Body of pancreas (tissue), 4 donors: ENCODE measurements around the gene ANKRD49. TPM values are rescaled to one million over a fixed set of nuclear protein-coding genes. Genes with fewer than 3 reads are reported as not detected.

Source experiments
- ATAC-seq: fragments of 150-250 bp; one replicate; pipeline ENCODE4 v1.9.1; 2016
- DNase-seq, 4 donors: peaks; one replicate each; pipeline ENCODE4 v3.0.0-alpha.2; 2019
- H3K27ac ChIP-seq, 4 donors: fragments of 200-600 bp; sonication (generic); 1 replicate in 3 of 4; 2 replicates in 1 of 4; pipeline versions ENCODE4 v1.5.1 to v1.6.1; 2016 to 2019; ENCODE audit warnings: mild to moderate bottlenecking in 1 of 4, mixed read lengths in 1 of 4, moderate library complexity in 1 of 4
- H3K27me3 ChIP-seq, 2 donors: fragments of 200-600 bp; sonication (generic); one replicate each; pipeline ENCODE4 v1.6.0; 2016; ENCODE audit warnings: mild to moderate bottlenecking in 1 of 2
- H3K36me3 ChIP-seq, 2 donors: fragments of 200-600 bp; sonication (generic); replicated peaks in 1 of 2; 2 replicates each; pipeline ENCODE4 v1.5.1; 2016; ENCODE audit warnings: low read depth in 2 of 2; ENCODE audit not compliant: insufficient read depth in 1 of 2
- H3K4me1 ChIP-seq: fragments of 200-600 bp; sonication (generic); one replicate; pipeline ENCODE4 v1.6.0; 2016
- H3K4me3 ChIP-seq, 2 donors: fragments of 200-600 bp; sonication (generic); 1 replicate in 1 of 2; 2 replicates in 1 of 2; pipeline ENCODE4 v1.5.1; 2016 to 2019
- H3K9me3 ChIP-seq, 3 donors: fragments of 200-600 bp; sonication (generic); 1 replicate in 2 of 3; 2 replicates in 1 of 3; pipeline ENCODE4 v1.5.1; 2016
- POLR2A ChIP-seq, 3 donors: fragments of 450-650 bp; IDR thresholded peaks; one replicate each; pipeline ENCODE4 v1.6.1; 2016; ENCODE audit warnings: antibody characterized with exemption in 3 of 3, mild to moderate bottlenecking in 2 of 3
- WGBS, 2 donors: methylation state at CpG; one replicate each; pipeline ENCODE4 v1.1.5; 2017; 5-methylcytosine and 5-hydroxymethylcytosine counted together
- intact Hi-C: fragments of 100-400 bp; cut with DNase I; formaldehyde crosslinking; loops from one replicate; pipeline ENCODE4 v1.15.1; 2023
- total RNA-seq, 2 donors: library from RNA; depleted of rRNA; stranded (reverse); fragments of >200 nt; gene quantifications; one replicate each; pipeline ENCODE4 v1.1.0, GENCODE V29; 2016
- TF ChIP-seq, protein P1 (sequence below), 7 experiments: fragments of 450-650 bp in 4 of 7; fragments of 200-600 bp in 3 of 7; sonication (generic) in 3 of 7; IDR thresholded peaks; one replicate each; pipeline ENCODE4 v1.5.1; 2016 to 2019; ENCODE audit warnings: antibody characterized with exemption in 7 of 7

The ANKRD49 gene
- total RNA-seq, 2 donors from 2014 or later: 12.5 to 13.5 TPM

GRCh38 chr11:94528551-94528950, 34.8 kb downstream of the ANKRD49 start:
- TF ChIP-seq, protein P1, sequence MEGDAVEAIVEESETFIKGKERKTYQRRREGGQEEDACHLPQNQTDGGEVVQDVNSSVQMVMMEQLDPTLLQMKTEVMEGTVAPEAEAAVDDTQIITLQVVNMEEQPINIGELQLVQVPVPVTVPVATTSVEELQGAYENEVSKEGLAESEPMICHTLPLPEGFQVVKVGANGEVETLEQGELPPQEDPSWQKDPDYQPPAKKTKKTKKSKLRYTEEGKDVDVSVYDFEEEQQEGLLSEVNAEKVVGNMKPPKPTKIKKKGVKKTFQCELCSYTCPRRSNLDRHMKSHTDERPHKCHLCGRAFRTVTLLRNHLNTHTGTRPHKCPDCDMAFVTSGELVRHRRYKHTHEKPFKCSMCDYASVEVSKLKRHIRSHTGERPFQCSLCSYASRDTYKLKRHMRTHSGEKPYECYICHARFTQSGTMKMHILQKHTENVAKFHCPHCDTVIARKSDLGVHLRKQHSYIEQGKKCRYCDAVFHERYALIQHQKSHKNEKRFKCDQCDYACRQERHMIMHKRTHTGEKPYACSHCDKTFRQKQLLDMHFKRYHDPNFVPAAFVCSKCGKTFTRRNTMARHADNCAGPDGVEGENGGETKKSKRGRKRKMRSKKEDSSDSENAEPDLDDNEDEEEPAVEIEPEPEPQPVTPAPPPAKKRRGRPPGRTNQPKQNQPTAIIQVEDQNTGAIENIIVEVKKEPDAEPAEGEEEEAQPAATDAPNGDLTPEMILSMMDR (IDR thresholded peaks at IDR 0.05): no peak
- no peak for TF ChIP-seq POLR2A (IDR thresholded peaks at IDR 0.05)
- Histone ChIP-seq H3K27me3 (no peaks in the 10 kb centered on the region), H3K4me3 (no peak overlapping the region), H3K9me3 (no peaks in the 10 kb centered on the region), H3K4me1 (peaks cover 6% of the 10 kb centered on the region), H3K27ac (no peak overlapping the region), H3K36me3 (no peaks in the 10 kb centered on the region)
- no peak for ATAC-seq
- DNase-seq: no peak
- intact Hi-C loops: no loop called here

- no peaks in the 10 kb centered on the region for H3K36me3 ChIP-seq
- DNase-seq: no peak
- no peaks in the 10 kb centered on the region for H3K9me3 ChIP-seq
- peaks cover 7% of the 10 kb centered on the region for H3K4me1 ChIP-seq
- H3K27ac ChIP-seq: no peak overlapping the region
- no peak for TF ChIP-seq POLR2A (IDR thresholded peaks at IDR 0.05)
- 87% methylated on average over 3 of the region's 3 CpGs for WGBS, 2 donors
- H3K27me3 ChIP-seq: no peaks in the 10 kb centered on the region
- intact Hi-C loops: no loop called here
- H3K4me3 ChIP-seq: no peak overlapping the region
- ATAC-seq: no peak
Measured at GRCh38 chr11:94532211-94532610, 38.4 kb downstream of the ANKRD49 start.

DNA sequence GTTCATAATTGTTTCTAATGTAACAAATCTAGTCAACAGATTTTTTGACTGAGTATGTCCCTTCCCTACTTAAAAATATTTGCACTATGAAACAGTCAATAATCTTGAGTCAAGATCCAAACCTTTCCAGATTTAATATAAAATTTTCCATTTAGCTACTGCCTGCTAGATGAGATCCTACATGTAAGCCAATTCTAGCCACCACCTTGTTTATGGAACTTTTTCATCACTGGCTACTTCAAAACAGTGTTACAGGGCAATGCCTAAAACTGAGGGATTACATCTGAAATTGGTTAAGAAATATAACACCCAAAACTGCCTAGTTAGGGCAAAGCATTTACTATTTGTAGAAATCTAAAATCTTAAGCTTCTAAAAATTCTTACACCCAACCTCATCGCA, 39.4 kb downstream of the ANKRD49 start:
- DNase-seq: no peak
- intact Hi-C loops: no loop called here
- H3K4me1 ChIP-seq: peaks cover 7% of the 10 kb centered on the region
- ATAC-seq: no peak
- no peaks in the 10 kb centered on the region for H3K27me3 ChIP-seq
- TF ChIP-seq, protein P1 (IDR thresholded peaks at IDR 0.05): no peak
- no peak for TF ChIP-seq POLR2A (IDR thresholded peaks at IDR 0.05)
- H3K4me3 ChIP-seq: no peak overlapping the region
- H3K9me3 ChIP-seq: no peaks in the 10 kb centered on the region
- H3K27ac ChIP-seq: no peak overlapping the region
- H3K36me3 ChIP-seq: no peaks in the 10 kb centered on the region
- WGBS, 2 donors: 81 to 97% methylated on average over 1 of the region's 1 CpG

- intact Hi-C loops: no loop called here
- no peaks in the 10 kb centered on the region for H3K36me3 ChIP-seq
- DNase-seq: no peak
- no peaks in the 10 kb centered on the region for H3K27me3 ChIP-seq
- 67 to 78% methylated on average over 6 of the region's 6 CpGs for WGBS, 2 donors
- peaks cover 7% of the 10 kb centered on the region for H3K4me1 ChIP-seq
- TF ChIP-seq, protein P1 (IDR thresholded peaks at IDR 0.05): no peak
- no peak for TF ChIP-seq POLR2A (IDR thresholded peaks at IDR 0.05)
- no peak overlapping the region for H3K27ac ChIP-seq
- no peak overlapping the region for H3K4me3 ChIP-seq
- ATAC-seq: no peak
- no peaks in the 10 kb centered on the region for H3K9me3 ChIP-seq
Measured at GRCh38 chr11:94533696-94534630, 40.2 kb downstream of the ANKRD49 start.

GRCh38 chr11:94536386-94536785, 42.6 kb downstream of the ANKRD49 start:
- Histone ChIP-seq H3K9me3 (no peaks in the 10 kb centered on the region), H3K36me3 (no peaks in the 10 kb centered on the region), H3K4me1 (peaks cover 7% of the 10 kb centered on the region), H3K27ac (no peak overlapping the region), H3K27me3 (no peaks in the 10 kb centered on the region), H3K4me3 (no peak overlapping the region)
- ATAC-seq: no peak
- TF ChIP-seq, protein P1 (IDR thresholded peaks at IDR 0.05): no peak
- no peak for TF ChIP-seq POLR2A (IDR thresholded peaks at IDR 0.05)
- intact Hi-C loops: no loop called here
- DNase-seq: no peak
